Stimulated activated CD8-positive, alpha-beta memory T cell treated with anti-CD3 and anti-CD28 coated beads, Interleukin-2, amount 100 ng/mL, for 1 hour (primary cell): ENCODE data around the gene WWC1.
"Not testable (repeated sequence)": the region's sequence is repeated elsewhere in the genome, so short reads cannot be mapped to it uniquely, and the experiment has no call there.

Experiments used
- DNase-seq, 2 donors: peaks; one replicate each; pipeline ENCODE4 v3.0.0-alpha.2; 2020; ENCODE audit warnings: low read depth in 2 of 2

The WWC1 gene

GRCh38 chr5:168409591-168410458, 118.4 kb downstream of the WWC1 start:
- DNase-seq, result no peak

- DNase-seq, result no peak
These were observed 120.4 kb downstream of the WWC1 start for GRCh38 chr5:168411871-168412270.

GRCh38 chr5:168413062-168413461, 121.6 kb downstream of the WWC1 start:
- DNase-seq, result no peak

- no peak for DNase-seq
These were observed 122.2 kb downstream of the WWC1 start for GRCh38 chr5:168413596-168413995.

GRCh38 chr5:168415401-168415800, 124.0 kb downstream of the WWC1 start:
- no peak for DNase-seq

GRCh38 chr5:168415971-168416370, 124.5 kb downstream of the WWC1 start:
- DNase-seq, result no peak

- DNase-seq, result no peak
These were observed 126.4 kb downstream of the WWC1 start for GRCh38 chr5:168417731-168418429.

- DNase-seq, result no peak
These were observed 129.0 kb downstream of the WWC1 start for GRCh38 chr5:168420461-168420860.

GRCh38 chr5:168422431-168422830, 131.0 kb downstream of the WWC1 start:
- no peak for DNase-seq

GRCh38 chr5:168423478-168423877, 132.0 kb downstream of the WWC1 start:
- DNase-seq, result no peak

- no peak for DNase-seq
These were observed 132.5 kb downstream of the WWC1 start for GRCh38 chr5:168423971-168424370.

- DNase-seq, result no peak
These were observed 133.3 kb downstream of the WWC1 start for GRCh38 chr5:168424594-168425323.

- no peak for DNase-seq
These were observed 134.8 kb downstream of the WWC1 start for GRCh38 chr5:168426007-168426863.

- no peak for DNase-seq
These were observed 135.4 kb downstream of the WWC1 start for GRCh38 chr5:168426864-168427172.

GRCh38 chr5:168427224-168427623, 135.8 kb downstream of the WWC1 start:
- DNase-seq, result no peak

- no peak for DNase-seq
These were observed 137.1 kb downstream of the WWC1 start for GRCh38 chr5:168428552-168428951.

GRCh38 chr5:168430296-168430695, 138.9 kb downstream of the WWC1 start:
- no peak for DNase-seq

GRCh38 chr5:168432903-168433302, 141.5 kb downstream of the WWC1 start:
- DNase-seq, result no peak

- no peak for DNase-seq
These were observed 142.6 kb downstream of the WWC1 start for GRCh38 chr5:168434001-168434400.

- DNase-seq, result no peak
These were observed 143.4 kb downstream of the WWC1 start for GRCh38 chr5:168434746-168435321.

GRCh38 chr5:168435340-168435739, 143.9 kb downstream of the WWC1 start:
- DNase-seq, result not testable (repeated sequence)
